Measurements from ENCODE around the gene UBE3A. TPM values are rescaled to one million over a fixed set of nuclear protein-coding genes. Genes with fewer than 3 reads are reported as not detected.

Gene UBE3A
- total RNA-seq, result 93.1 TPM
- long read RNA-seq, full-length matches to known transcripts, result 99 of 132 reads
- long read RNA-seq, partial matches to known transcripts, result 8 of 132 reads
- long read RNA-seq, other reads (novel, unspliced or antisense), result 25 of 132 reads

DNA sequence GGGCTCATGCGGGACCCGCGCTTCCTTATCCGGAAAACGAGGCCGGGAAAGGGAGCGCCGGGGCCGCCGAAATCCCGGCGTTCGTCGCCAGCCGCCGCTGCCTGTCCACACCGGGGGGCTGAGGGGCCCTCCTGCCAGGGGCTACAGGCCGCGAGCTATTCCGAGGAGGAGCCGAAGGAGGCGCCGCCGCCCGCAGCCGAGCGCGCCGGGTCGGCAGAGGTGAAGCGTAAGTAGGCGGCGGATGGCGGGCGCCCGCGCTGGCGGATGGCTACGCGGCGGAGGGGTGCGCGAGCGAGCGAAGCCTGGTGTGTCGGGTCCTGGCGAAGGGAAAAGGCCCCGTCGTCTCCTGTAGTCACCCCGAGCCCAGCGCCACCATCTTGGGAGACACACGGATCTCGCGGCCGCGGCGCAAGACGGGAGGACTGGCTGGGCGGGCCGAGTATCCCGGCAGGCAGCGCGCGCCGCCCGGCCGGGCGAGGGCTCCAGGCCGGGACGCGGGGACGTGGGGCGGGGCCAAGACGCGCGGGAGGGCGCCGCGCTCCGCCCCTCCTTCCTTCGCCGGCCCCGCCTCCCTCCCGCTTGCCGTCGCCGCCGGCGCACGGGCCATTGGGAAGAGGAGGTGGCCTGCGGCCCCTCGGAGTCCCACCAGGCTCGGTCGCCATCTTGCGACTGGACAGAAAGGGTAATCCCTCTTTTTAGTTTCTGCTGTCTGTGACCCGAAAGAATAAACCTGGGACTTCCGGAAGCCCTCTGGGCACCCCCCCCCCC, at the start of gene UBE3A:
UBE3A (minus strand) TSS at position 424 of the 768 bp plus-strand sequence. CDS start 29,917 bp downstream, outside the sequence.
- TF ChIP-seq CTCF (IDR thresholded peaks at IDR 0.05), result no peak
- Histone ChIP-seq H3K27me3 (no peaks in the 10 kb centered on the region), H3K36me3 (no peaks in the 10 kb centered on the region), H3K4me1 (peaks cover 30% of the 10 kb centered on the region), H3K4me3 (peak within 1 kb of the TSS; percentile 96), H3K9me3 (no peaks in the 10 kb centered on the region), H3K27ac (peak within 1 kb of the TSS; percentile 98)
- DNase-seq (peak; percentile 96), ATAC-seq (peak; percentile 99)
- intact Hi-C loops (cut with DNase I), result no loop called here

DNA sequence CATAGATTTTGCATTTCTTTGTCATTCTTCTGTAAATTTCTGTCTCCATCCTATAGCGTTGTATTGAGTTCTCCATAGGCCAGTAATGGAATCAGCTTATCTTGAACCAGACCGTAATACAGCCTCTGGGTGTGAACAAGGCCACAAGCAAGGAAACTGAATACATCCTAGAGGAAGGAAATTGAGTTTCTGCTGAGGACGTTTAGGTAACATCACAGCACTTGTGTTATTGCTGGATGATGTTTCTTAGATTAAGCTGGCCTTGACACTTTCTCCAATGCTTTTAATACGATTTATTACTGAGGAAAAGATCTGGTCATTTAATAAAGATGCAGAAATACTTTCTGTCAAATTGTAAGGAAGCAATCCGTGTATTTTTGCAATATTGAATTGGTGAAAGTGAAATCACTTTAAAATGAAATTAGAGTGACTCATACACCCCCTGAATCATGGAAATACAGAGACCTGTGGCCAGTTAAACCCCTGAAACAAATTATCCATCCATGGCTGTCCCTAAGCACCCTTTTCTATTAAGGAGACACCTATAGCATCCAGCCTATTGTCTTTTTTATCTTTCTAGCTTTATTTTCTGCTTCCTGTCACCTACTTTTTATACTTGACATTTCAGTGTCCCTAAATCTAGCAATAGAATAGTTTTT, 48.5 kb upstream of the UBE3A start:
- H3K27me3 ChIP-seq, result no peaks in the 10 kb centered on the region
- no peak for ATAC-seq
- H3K4me3 ChIP-seq, result no peak overlapping the region
- H3K27ac ChIP-seq, result no peak overlapping the region
- TF ChIP-seq CTCF (IDR thresholded peaks at IDR 0.05), result no peak
- peaks cover 12% of the 10 kb centered on the region for H3K9me3 ChIP-seq
- no peak for DNase-seq
- intact Hi-C loops (cut with DNase I), result no loop called here
- no peaks in the 10 kb centered on the region for H3K36me3 ChIP-seq
- H3K4me1 ChIP-seq, result no peaks in the 10 kb centered on the region

- DNase-seq, result no peak
- H3K4me3 ChIP-seq, result no peak overlapping the region
- peaks cover 6% of the 10 kb centered on the region for H3K9me3 ChIP-seq
- intact Hi-C loops (cut with DNase I), result no loop called here
- no peak overlapping the region for H3K27ac ChIP-seq
- no peaks in the 10 kb centered on the region for H3K36me3 ChIP-seq
- H3K27me3 ChIP-seq, result no peaks in the 10 kb centered on the region
- H3K4me1 ChIP-seq, result no peaks in the 10 kb centered on the region
- no peak for ATAC-seq
- no peak for TF ChIP-seq CTCF (IDR thresholded peaks at IDR 0.05)
Measured at GRCh38 chr15:25486051-25486450, 47.2 kb upstream of the UBE3A start.

GRCh38 chr15:25481208-25481859, 42.5 kb upstream of the UBE3A start:
- DNase-seq, result no peak
- H3K27me3 ChIP-seq, result no peaks in the 10 kb centered on the region
- no peaks in the 10 kb centered on the region for H3K9me3 ChIP-seq
- no peak overlapping the region for H3K4me3 ChIP-seq
- intact Hi-C loops (cut with DNase I), result no loop called here
- no peak overlapping the region for H3K27ac ChIP-seq
- ATAC-seq, result peak; percentile 50
- H3K36me3 ChIP-seq, result no peaks in the 10 kb centered on the region
- H3K4me1 ChIP-seq, result no peaks in the 10 kb centered on the region
- no peak for TF ChIP-seq CTCF (IDR thresholded peaks at IDR 0.05)

- intact Hi-C loops (cut with DNase I), result no loop called here
- Histone ChIP-seq H3K4me3 (no peak overlapping the region), H3K27me3 (no peaks in the 10 kb centered on the region), H3K9me3 (no peaks in the 10 kb centered on the region), H3K4me1 (no peaks in the 10 kb centered on the region), H3K27ac (no peak overlapping the region), H3K36me3 (no peaks in the 10 kb centered on the region)
- no peak for TF ChIP-seq CTCF (IDR thresholded peaks at IDR 0.05)
- ATAC-seq (no peak), DNase-seq (no peak)
Measured at GRCh38 chr15:25478313-25478712, 39.5 kb upstream of the UBE3A start.

Measured in upper lobe of right lung (tissue), 1 donor.